SIG-M5 treated with dmso at 0.1 percent for 504 hours (cell line): ENCODE data around the gene OR52B2.

Source experiments
- DNase-seq: peaks from one replicate; lab custom pipeline; 2025; ENCODE audit not compliant: unreplicated experiment; lab: John Stamatoyannopoulos, UW

Gene OR52B2

DNA sequence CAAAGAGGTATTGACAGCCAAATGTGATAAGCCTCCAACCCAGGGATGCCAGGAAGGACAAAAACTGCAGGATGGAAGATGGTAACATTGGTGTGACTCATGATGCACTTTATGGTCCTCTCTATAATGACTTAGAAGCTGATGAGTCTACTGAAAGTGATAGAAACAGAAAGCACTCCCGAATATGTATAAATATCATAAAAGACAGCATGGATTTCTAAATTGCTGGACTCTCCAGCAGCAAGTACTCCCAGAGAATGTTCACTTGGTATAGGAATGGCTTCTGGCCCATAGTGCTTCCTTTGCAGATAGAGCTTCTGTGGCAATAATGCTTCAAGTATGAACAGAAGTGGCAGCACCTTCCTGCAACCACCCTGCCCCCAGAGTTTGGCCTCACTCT, at the start of gene OR52B2:
OR52B2 (minus strand) TSS at position 101 of the 400 bp plus-strand sequence; CDS start at position 101, 0 bp downstream.
- DNase-seq, result no peak

DNA sequence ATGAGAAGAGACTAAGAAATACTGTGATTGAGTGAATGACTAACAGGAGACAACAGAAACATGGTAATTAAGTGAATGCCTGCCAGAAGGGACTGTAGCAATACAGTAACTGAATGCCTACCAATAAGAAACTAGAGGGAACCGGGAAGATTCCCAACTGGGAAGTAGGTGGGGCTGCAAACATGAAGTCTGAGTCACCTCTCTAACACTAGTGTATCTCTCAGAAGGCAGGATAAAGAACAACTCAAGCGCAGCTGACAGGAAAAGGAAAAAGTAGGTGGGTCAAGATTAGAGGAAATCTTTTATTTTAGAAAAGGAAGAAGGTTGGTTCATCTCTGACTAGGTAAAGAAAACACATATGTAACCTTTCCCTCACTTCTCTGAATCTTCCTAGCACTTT, 49.2 kb upstream of the OR52B2 start:
- no peak for DNase-seq

DNA sequence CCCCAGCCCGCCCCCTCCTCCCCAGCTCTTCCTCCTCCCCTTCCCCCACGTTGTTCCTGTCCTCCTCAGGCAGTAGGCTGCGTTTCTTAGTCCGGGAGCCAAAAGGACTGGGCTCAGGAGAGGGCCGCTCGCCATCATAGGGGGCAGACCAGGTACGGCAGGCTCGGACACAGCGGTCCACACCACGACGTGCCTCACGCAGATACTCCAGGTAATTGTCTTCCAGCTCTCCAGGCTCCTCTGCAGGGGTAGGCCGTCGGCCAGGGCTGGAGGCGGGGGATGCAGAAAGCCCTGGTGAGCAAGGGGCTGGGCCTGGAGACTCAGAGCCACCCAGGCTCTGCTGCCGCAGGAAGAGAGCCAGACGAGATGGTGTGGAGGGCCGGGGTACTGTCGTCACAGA, 47.6 kb upstream of the OR52B2 start:
- DNase-seq, result no peak

DNA sequence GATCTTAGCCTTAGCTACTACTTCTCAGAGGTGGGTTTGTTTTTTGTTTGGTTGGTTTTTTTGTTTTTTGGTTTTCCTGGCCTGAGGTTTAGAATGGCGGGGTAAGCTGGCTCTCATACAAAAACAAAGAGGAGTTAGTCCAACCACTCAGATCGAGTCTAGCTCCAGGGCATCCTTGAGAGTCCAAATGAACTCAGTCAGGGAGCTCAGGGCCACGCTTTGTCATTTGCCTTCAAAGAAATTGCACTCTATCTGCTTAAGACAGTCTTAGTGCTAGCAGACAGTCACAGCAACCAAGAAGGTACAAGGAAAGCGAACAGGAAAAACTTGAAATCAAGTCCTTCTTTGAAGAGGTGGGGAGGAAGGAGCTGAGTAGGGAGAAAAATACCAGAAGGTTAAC, 46.4 kb upstream of the OR52B2 start:
- DNase-seq, result no peak

DNA sequence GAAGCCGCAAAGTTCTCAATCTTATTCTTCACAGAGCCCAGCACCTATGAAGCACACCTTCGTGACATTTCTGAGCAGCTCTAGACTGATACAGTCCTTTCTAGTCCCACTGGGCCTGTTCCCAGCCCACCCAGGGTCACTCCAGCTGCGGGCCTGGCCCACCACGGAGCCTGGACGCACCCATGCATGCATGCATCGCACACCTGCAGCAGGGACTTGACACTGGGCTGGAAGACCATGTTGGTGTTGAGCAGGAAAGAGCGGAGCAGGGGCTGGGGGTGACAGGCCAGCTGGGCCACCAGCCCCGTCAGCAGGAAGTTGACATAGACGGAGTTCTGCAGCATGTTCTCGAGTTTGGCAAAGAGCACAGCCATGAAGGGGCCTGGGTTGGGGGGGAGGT, 44.4 kb upstream of the OR52B2 start:
- DNase-seq, result no peak

DNA sequence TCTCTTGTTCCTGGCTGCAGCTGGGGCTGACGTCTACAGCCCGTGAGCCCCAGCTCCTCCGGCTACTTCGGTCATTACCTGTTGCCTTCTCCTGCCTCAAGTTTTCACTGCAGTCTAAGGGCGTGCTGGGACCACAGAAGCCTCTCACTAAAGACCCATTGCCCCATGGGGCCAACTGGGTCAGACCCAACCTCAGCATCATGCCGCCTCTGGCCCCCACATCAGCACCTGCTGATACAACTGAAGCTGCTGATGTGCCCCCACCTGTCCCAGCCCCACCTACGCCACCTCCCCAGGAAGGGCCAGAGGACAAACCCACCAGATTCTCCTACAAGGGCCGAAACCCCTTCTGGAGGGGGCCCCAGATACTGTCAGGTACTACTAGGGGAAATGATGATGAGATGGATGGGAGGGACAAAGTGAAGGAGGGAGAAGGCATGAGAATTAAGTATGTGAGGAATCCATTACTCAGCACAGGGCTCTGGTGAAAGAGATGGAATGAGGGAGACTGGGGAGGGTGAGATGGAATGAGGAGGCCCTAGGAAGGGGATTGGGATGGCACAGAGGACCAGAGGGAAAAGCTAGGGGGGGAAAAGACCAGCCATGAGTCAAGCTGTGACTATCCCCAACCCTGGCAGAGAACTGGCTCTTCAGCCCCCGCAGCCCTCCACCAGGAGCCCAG, 40.3 kb upstream of the OR52B2 start:
- DNase-seq, result no peak

DNA sequence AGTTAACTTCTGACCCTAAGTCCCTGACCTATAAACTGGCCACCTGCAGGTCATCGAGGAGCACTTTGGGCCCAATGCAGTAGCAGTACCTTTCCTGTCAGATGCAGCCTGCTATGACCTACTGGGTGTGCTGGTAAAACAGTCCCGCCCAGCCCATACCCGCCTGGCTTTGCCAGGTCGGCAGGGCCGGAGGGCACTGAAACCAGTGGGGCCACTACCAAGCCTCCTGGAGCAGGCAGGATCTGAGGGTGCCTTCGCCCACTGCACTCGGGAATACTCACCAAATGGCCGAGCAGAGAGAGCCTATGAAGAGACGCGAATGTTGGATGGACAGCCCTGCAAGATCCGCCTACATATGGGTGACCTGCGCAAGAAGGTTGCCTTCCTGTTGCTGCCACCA, 39.7 kb upstream of the OR52B2 start:
- DNase-seq, result no peak

DNA sequence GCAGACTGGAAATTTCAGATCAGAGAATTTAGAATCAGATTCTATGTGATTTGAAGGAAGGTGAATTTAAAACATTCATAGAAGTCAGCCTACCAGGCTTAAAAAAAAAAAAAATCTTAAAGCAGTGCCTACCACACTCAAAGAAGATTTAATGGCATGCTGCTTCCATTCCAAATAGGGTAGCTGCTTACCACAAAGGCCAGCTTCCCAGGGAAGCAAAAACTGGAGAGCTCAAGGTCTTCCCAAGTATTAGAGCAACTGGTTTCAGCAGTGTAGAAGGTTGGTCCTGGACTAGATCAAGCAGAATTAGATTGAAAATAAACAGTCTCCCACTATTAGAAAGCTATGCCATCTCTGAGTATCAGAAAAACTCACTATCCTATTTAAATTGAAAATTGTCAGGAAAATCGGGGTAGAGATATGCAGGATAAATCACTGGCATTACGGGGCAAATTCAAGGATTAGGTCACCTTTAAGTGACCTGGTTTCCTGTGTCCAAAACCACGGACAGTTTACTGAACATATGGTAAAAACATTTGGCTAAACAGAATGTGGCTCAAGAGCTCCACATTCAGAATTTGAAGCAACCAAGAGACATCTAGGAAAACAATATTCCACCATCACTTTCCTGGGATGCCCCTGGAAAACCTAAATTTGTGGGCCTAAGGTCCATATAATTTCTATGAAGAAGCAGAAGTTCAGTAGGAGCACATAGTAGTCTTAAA, 36.5 kb upstream of the OR52B2 start:
- DNase-seq, result no peak

DNA sequence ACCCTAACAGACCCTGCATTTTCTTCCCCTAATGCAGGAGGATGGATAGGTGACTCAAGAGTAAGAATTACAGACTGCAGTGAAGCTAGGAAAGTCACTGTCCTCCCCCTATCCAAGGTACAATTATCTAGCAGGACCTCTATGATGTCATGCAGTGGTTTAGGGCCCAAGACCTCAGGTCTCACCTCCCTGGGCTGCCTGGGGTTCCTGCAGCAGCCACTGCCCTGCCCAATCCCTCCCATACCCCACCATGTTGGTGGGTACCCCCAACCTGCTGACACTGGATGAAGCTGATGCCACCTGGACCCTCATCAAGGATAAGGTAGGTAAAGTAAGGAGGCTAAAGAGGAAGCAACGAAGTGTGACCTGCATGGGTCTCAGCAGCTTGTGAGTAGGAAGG, 35.2 kb upstream of the OR52B2 start, which contains the start of gene C11orf42:
C11orf42 (plus strand) TSS at position 192 of the 400 bp plus-strand sequence; CDS start at position 251, 59 bp downstream.
- DNase-seq, result no peak

DNA sequence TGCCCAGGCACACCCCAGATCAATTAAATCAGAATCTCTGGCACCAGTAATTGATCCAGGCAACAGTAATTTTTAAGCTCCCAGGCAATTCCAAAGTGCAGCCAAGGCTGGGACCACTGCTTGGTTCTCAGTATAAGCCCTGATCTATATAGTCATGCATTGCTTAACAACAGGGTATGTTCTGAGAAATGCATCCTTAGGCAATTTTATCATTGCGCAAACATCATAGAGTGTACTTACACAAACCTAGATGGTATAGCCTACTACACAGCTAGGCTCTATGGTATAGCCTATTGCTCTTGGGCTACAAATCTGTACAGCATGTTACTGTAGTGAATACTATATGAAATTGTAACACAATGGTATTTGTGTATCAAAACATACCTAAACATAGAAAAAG, 34.6 kb upstream of the OR52B2 start:
- DNase-seq, result peak; percentile 88

DNA sequence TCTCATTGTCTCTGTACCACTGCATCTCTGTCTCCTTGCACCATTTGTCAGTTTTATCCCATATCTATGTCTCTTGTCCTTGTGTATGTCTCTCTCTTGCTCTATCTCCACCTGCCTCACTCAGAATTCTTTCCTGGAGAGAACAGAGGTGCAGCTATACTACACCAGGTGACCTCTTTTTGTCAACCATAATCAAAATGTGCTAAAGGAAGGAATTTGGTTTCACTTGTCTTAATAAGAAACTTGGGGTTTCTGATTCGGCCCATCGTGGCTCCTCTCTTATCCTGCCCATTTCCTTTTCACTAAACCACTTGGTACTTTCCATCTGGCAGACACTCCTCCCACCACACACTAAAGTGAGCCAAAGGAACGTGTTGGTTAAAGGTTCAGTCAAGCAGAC, 33.2 kb upstream of the OR52B2 start:
- no peak for DNase-seq

DNA sequence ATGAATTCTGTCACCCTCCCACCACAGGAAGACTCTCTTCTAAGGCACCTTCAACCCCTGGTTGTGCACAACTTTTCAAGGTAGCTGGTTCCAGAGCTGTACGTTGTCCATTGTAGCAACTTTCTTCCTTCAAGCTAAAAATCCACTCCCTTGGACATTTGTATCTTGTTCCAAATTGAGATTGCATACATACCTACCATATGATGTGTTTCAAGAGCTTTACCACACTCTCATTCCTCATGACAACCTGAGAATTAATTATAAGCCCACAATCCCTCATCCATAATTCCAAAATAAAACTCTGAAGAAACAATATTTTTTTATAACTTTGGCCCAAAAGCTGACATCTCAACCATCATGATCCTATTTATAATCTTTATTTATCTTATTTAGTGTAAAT, 31.9 kb upstream of the OR52B2 start:
- DNase-seq, result no peak

DNA sequence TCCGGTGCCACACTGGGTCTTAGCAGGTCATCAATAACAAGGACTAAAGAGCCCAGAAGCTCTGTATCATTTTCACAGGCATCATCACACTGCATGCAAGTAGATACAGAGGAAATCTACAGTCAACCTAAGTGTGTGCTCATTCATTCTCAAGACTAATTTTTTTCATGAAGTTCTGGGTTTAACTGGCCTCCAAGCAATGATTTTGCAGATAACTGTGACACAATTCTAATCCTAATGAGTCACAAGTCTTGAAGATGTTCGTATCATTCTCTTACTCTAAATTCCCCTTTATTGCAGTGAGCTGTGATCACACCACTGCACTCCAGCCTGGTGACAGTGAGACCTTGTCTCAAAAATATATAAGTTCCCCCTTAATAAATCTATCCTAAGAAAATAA, 31.4 kb upstream of the OR52B2 start:
- DNase-seq, result peak; percentile 77

DNA sequence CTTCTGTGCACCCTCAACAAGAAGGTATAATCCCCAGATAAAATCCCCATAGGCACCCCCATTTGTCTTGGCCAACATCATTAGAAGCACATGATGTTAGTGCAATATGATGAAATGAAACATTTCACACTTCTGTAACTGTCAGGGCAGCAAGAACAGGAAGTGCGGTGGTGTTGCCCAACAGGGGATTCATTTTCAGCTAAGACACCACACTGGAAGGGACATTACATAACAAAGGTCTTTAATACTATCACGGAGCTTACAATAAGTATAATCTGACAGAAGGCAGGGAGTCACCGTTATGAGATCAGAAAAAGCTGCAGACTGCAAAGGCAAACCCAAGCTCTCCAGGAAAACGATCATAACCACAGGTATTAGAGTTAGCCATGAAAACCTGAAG, 30.8 kb upstream of the OR52B2 start:
- DNase-seq, result peak; percentile 97

DNA sequence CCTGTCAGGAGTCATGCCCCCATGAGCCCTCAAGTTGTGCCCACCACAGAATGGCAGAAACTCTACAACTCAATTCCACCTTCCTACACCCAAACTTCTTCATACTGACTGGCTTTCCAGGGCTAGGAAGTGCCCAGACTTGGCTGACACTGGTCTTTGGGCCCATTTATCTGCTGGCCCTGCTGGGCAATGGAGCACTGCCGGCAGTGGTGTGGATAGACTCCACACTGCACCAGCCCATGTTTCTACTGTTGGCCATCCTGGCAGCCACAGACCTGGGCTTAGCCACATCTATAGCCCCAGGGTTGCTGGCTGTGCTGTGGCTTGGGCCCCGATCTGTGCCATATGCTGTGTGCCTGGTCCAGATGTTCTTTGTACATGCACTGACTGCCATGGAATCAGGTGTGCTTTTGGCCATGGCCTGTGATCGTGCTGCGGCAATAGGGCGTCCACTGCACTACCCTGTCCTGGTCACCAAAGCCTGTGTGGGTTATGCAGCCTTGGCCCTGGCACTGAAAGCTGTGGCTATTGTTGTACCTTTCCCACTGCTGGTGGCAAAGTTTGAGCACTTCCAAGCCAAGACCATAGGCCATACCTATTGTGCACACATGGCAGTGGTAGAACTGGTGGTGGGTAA, 29.2 kb upstream of the OR52B2 start, which contains the start of gene OR52W1:
OR52W1 (plus strand) TSS at position 51 of the 637 bp plus-strand sequence; CDS start at position 51, 0 bp downstream.
- no peak for DNase-seq

DNA sequence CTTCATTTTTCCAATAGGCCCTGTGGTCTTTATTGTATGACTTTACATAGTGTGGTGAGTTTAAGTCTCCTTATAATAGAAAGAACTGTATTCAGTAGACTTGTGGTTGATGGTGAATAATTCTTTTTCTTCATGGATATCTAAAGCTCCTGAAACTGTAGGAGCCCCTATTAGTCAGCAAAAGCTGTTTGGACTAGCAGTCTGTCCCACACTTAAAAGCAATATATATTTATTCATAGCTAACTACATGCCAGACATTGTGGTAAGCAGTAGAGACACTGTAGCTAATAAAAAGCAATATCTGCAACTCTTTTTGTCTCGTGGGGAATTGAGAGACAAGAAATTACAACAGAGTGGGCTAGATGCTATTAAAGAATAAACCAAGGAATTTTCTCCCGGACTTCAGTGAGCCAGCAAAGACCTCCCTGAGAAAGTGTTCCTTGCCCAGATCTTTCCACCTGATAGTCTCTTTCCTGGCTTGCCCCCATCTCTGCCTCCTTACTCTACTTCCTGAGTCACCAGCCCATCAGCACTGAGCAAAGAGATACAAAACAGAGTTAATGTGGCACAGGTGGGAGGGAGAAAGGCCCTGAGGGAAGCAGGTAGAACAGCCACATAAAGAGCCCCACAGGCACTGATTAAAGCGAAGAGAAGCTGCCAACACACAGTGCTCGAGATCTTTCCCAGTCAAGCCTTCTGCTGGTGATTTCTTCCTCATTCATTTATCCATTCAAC, 27.5 kb upstream of the OR52B2 start:
- no peak for DNase-seq

DNA sequence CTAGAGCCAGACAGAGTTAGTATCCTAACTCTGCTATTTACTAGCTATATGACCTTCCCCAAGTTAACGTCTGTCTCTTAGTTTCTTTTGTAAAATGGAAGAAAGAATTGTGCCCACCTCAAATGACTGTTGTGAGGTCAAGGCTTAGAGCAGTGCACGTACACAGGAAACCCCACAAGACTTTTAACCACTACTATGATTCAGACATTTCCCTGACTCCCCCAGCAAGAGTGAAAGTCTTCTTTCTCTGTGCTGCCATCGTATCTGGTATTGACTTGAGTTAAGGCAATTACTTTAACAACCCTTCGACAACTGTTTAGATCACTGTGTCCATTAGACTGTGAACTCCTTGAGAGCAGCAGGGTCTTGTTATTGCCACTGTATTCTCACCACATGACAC, 26.3 kb upstream of the OR52B2 start:
- DNase-seq, result peak; percentile 7

DNA sequence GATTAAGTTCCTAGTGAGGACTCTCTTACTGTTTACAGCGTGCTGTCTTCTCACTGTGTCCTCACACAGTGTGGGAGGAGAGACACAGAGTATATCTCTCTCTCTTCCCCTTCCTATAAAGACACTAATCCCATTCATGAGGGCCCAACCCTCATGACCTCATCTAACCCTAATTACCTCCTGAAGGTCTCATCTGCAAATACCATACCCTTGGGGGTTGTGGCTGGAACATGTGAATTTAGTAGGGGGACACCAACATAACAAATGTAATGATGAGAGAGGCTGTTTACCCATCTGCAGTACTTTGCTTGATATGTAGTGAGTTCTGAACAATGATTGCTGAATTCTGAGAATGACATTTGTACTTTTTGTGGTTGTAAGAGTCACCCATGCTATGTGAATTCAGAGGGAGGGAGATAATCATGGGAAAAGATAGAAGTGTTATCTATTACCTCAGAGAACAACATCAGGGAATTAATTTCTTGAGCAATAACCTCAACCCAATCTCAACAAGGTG, 24.0 kb upstream of the OR52B2 start:
- peak; percentile 8 for DNase-seq

DNA sequence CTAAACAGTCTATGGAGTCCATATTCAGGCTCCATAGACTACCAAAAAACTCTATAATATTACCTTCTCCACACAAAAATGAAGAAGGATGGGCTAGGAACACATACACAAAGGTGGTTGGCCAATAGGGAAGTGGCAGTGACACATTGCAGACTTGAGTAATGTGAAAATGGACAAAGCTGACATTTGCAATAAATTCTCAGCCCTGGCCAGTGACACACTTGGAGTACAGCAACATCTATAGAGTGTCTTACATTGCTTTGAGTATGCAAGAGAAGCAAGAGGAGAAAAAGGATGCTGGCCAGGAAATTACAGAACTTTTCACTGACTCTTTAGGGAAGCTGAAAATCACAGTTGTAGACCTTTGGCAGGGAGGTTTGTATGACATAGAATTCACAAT, 21.6 kb upstream of the OR52B2 start:
- DNase-seq, result peak; percentile 28

DNA sequence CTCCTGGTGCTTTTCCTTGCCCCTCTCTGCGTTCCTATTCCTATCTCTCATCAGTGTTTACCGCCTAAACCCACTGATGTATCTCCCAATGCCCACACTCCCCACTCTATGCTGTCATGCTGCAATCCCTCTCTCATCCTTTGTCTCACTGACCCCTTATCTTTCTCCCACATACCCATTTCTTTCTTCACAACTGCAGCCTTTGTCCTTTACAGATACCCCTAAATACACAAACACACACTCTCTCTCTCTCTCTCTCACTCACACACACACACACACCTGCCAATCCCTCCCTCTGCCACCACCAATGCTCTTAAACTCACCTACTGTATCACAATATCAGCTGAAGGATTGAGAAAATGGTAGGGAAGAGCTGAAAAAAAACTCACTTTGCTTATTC, 5.3 kb upstream of the OR52B2 start:
- no peak for DNase-seq
